GM19099 (cell line): Measurements from ENCODE around the gene LYRM1.

ENCODE experiments used
- POLR2A ChIP-seq: IDR thresholded peaks from 3 replicates; pipeline ENCODE4 v1.6.1; 2011; ENCODE audit warnings: low read depth; ENCODE audit not compliant: insufficient read length; ENCODE audit errors: extremely low read depth

Gene LYRM1

DNA sequence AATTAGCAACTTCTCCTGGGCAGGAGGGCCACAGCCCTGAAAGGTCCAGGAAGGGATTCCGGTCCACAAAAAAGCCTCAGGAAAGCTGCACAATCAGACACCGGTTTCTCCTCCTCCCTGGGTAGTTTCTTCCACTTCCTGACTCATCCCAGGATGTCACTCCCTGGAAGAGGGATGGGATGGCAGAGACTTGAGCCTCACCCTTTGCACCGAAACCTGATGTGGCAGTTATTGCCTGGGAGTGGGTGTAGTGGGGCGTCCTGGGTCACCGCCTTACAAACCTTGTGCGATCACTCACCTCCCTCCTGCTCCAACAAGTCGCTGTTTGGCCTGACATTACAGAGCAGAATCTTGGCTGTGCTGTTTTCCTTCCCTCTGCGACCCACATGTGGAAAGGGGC lies 70.8 kb downstream of the LYRM1 start:
- no peak for TF ChIP-seq POLR2A
